ENCODE data around the gene PPFIA1. TPM values are rescaled to one million over a fixed set of nuclear protein-coding genes. Genes with fewer than 3 reads are reported as not detected.

Gene PPFIA1
- total RNA-seq, 1 donor from 2014 or later = 54.1 TPM

GRCh38 chr11:70338594-70338993 is 68.1 kb downstream of the PPFIA1 start:
- DNase-seq (ENCODE audit: low read depth, low spot score) = no peak
- Mint-ChIP-seq H3K27ac (ENCODE audit: unreplicated experiment) (no peak overlapping the region), H3K4me1 (no peaks in the 10 kb centered on the region), H3K36me3 (ENCODE audit: low read depth) (peaks cover 22% of the 10 kb centered on the region), H3K27me3 (ENCODE audit: low read depth) (no peaks in the 10 kb centered on the region), H3K4me3 (no peak overlapping the region), H3K9me3 (no peaks in the 10 kb centered on the region)
- no peak for TF ChIP-seq CTCF (conservative IDR thresholded peaks at IDR 0.05)

DNA sequence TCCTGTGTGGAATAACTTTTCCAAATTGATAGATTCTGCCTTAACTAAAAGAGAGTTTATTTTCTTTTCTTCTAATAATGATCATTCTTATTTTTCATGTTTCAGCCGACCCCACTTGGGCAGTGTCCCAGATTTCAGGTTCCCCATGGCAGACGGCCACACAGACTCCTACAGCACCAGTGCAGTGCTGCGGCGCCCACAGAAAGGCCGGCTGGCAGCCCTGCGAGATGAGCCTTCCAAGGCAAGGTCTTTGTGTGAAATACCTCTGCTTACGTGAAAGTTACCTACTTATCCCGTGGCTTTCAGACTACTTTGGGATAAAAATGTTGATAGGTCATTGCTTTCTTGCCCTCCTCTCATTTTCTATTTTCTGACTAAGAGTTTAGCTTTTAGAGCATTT is 68.6 kb downstream of the PPFIA1 start:
- Mint-ChIP-seq H3K9me3 (no peaks in the 10 kb centered on the region), H3K36me3 (ENCODE audit: low read depth) (peaks cover 20% of the 10 kb centered on the region), H3K27me3 (ENCODE audit: low read depth) (no peaks in the 10 kb centered on the region), H3K4me3 (no peak overlapping the region), H3K4me1 (no peaks in the 10 kb centered on the region), H3K27ac (ENCODE audit: unreplicated experiment) (no peak overlapping the region)
- no peak for TF ChIP-seq CTCF (conservative IDR thresholded peaks at IDR 0.05)
- DNase-seq (ENCODE audit: low read depth, low spot score) = no peak

DNA sequence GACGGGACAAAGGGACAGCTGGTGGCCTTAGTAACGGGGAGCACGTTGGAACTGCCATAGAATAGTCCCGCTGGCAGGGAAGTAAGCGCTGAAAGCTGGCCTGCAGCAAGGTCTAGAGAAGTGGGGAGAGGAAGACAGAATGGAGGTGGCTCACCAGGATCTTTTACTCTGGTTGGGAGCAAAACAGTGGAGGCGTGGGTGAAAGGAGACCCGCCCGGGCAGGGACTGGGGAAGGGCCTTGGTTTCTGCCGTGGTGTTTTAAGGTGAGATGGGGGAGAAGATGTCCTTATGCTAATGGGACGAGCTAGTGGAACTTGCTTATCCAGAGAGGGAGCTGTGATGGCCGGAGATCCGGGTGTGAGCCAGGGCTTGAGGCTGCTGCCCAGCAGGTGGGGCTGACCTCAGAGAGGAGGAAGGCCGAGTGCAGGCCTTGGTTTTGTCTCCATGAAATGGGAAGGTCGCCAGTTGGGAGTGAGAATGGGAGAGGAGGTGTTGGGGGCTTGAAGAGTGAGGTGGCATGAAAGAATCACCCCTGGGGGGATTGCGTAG is 71.5 kb downstream of the PPFIA1 start:
- Mint-ChIP-seq H3K9me3 (no peaks in the 10 kb centered on the region), H3K27me3 (ENCODE audit: low read depth) (no peaks in the 10 kb centered on the region), H3K4me3 (no peak overlapping the region), H3K27ac (ENCODE audit: unreplicated experiment) (peak overlapping the region; percentile 53), H3K4me1 (no peaks in the 10 kb centered on the region), H3K36me3 (ENCODE audit: low read depth) (peaks cover 14% of the 10 kb centered on the region)
- no peak for DNase-seq (ENCODE audit: low read depth, low spot score)
- TF ChIP-seq CTCF (conservative IDR thresholded peaks at IDR 0.05) = no peak

- no peak for DNase-seq (ENCODE audit: low read depth, low spot score)
- Mint-ChIP-seq H3K4me1 (no peaks in the 10 kb centered on the region), H3K9me3 (no peaks in the 10 kb centered on the region), H3K4me3 (no peak overlapping the region), H3K27me3 (ENCODE audit: low read depth) (no peaks in the 10 kb centered on the region), H3K27ac (ENCODE audit: unreplicated experiment) (no peak overlapping the region), H3K36me3 (ENCODE audit: low read depth) (peaks cover 14% of the 10 kb centered on the region)
- no peak for TF ChIP-seq CTCF (conservative IDR thresholded peaks at IDR 0.05)
Observed at GRCh38 chr11:70343636-70344035, 73.1 kb downstream of the PPFIA1 start.

- no peak for DNase-seq (ENCODE audit: low read depth, low spot score)
- H3K4me3 Mint-ChIP-seq = no peak overlapping the region
- peaks cover 7% of the 10 kb centered on the region for H3K36me3 Mint-ChIP-seq (ENCODE audit: low read depth)
- H3K27ac Mint-ChIP-seq (ENCODE audit: unreplicated experiment) = no peak overlapping the region
- H3K27me3 Mint-ChIP-seq (ENCODE audit: low read depth) = no peaks in the 10 kb centered on the region
- H3K4me1 Mint-ChIP-seq = no peaks in the 10 kb centered on the region
- TF ChIP-seq CTCF (conservative IDR thresholded peaks at IDR 0.05) = no peak
- H3K9me3 Mint-ChIP-seq = no peaks in the 10 kb centered on the region
Observed at GRCh38 chr11:70348191-70348590, 77.7 kb downstream of the PPFIA1 start.
